Stimulated activated CD4-positive, alpha-beta T cell treated with anti-CD3 and anti-CD28 coated beads, Interleukin-4, amount 100 ng/mL, for 48 hours (primary cell): ENCODE measurements around the gene XPO4.

Source experiments
- DNase-seq, 2 donors: peaks; one replicate each; pipeline ENCODE4 v3.0.0-alpha.2; 2020; ENCODE audit warnings: low read depth in 2 of 2

The XPO4 gene

GRCh38 chr13:20728579-20729311 is 173.8 kb downstream of the XPO4 start:
- DNase-seq = no peak

DNA sequence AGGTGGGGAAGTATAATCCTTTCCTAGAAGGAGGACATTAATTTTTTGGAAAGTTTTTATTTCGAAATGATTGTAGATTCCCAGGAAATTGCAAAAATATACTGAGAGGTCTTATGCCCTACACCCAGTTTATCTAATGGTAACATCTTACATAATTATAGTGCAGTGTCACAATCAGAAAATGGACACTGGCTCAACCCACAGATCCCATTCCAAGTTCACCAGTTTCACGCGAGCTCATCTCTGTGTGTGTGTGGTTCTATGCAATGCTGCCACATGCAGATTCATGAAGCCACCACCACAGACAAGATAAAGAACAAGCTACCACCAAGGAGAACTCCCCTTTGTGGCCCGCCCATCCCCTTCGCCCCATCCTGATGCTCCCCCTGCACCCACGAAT is 174.7 kb downstream of the XPO4 start:
- no peak for DNase-seq
